Kasumi-1 (cell line): Measurements from ENCODE around the gene NAP1L1.

Source experiments
- DNase-seq, 2 experiments: peaks; one replicate each; lab custom pipeline; 2025; lab: John Stamatoyannopoulos, UW

The NAP1L1 gene

GRCh38 chr12:76083904-76084862, at the start of gene NAP1L1:
Gene NAP1L1, minus strand, starts transcription at chr12:76084685. Its CDS starts 10,466 bp downstream, at chr12:76074219.
- peak; percentile 95 to 96 for DNase-seq

GRCh38 chr12:76127588-76127987, 43.1 kb upstream of the NAP1L1 start:
- DNase-seq = no peak

GRCh38 chr12:76124456-76124855, 40.0 kb upstream of the NAP1L1 start:
- DNase-seq = no peak

GRCh38 chr12:76123259-76124212, 39.1 kb upstream of the NAP1L1 start:
- no peak for DNase-seq

GRCh38 chr12:76119887-76120286, 35.4 kb upstream of the NAP1L1 start:
- no peak for DNase-seq

- no peak for DNase-seq
These were observed 33.3 kb upstream of the NAP1L1 start for GRCh38 chr12:76117751-76118150.

- no peak for DNase-seq
These were observed 32.7 kb upstream of the NAP1L1 start for GRCh38 chr12:76117067-76117691.

- no peak for DNase-seq
These were observed 29.6 kb upstream of the NAP1L1 start for GRCh38 chr12:76113800-76114757.

- no peak for DNase-seq
These were observed 26.8 kb upstream of the NAP1L1 start for GRCh38 chr12:76111209-76111749.

GRCh38 chr12:76109879-76110278, 25.4 kb upstream of the NAP1L1 start:
- no peak for DNase-seq

- DNase-seq = no peak
These were observed 23.9 kb upstream of the NAP1L1 start for GRCh38 chr12:76108356-76108755.

GRCh38 chr12:76106631-76107030, 22.1 kb upstream of the NAP1L1 start:
- no peak for DNase-seq

GRCh38 chr12:76103958-76104357, 19.5 kb upstream of the NAP1L1 start:
- no peak for DNase-seq

GRCh38 chr12:76101739-76102385, 17.4 kb upstream of the NAP1L1 start:
- no peak for DNase-seq

- no peak for DNase-seq
These were observed 11.7 kb upstream of the NAP1L1 start for GRCh38 chr12:76096079-76096646.

- DNase-seq = no peak
These were observed 10.3 kb upstream of the NAP1L1 start for GRCh38 chr12:76094754-76095153.

GRCh38 chr12:76091246-76091754, 6.8 kb upstream of the NAP1L1 start:
- no peak for DNase-seq

- peak; percentile 74 to 84 for DNase-seq
These were observed 1.0 kb upstream of the NAP1L1 start for GRCh38 chr12:76085520-76085868.

GRCh38 chr12:76084863-76085519, 506 bp upstream of the NAP1L1 start:
- peak; percentile 67 to 85 for DNase-seq
